NCI-H1436 treated with DMSO at 0.1 percent for 48 hours (cell line): ENCODE data around the gene UCN.
"Not testable (repeated sequence)": the region's sequence is repeated elsewhere in the genome, so short reads cannot be mapped to it uniquely, and the experiment has no call there.

ENCODE experiments used
- DNase-seq: peaks from one replicate; lab custom pipeline; 2025; lab: John Stamatoyannopoulos, UW

The UCN gene

GRCh38 chr2:27282892-27283291, 25.4 kb downstream of the UCN start:
- no peak for DNase-seq

- DNase-seq: no peak
Observed at GRCh38 chr2:27281855-27282559, 26.2 kb downstream of the UCN start, which contains the start of gene TRIM54. TRIM54 (plus strand) TSS chr2:27282429; CDS start chr2:27282732, 303 bp downstream.

DNA sequence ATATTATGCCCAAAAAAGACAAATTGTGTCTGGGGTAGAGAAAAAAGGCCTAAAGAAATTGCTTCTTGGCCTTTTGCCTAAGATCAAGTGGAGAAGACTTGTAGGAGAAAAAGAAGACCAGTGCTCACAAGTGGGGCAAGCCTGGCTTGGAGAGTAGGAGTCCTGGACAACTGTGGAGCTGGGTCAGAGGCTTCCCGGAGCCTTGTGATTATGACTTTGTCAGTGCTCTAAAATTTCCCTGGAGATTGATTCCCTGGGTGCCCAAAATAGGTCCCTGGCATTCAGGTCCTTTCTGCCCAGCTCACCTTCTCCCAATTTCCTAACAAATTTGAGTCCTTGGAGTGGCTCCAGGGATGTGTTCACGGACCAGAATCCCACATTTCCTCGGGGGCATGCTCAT, 26.8 kb downstream of the UCN start:
- DNase-seq: no peak

- no peak for DNase-seq
Observed at GRCh38 chr2:27280826-27281225, 27.4 kb downstream of the UCN start.

GRCh38 chr2:27278010-27278409, 30.2 kb downstream of the UCN start:
- DNase-seq: no peak

DNA sequence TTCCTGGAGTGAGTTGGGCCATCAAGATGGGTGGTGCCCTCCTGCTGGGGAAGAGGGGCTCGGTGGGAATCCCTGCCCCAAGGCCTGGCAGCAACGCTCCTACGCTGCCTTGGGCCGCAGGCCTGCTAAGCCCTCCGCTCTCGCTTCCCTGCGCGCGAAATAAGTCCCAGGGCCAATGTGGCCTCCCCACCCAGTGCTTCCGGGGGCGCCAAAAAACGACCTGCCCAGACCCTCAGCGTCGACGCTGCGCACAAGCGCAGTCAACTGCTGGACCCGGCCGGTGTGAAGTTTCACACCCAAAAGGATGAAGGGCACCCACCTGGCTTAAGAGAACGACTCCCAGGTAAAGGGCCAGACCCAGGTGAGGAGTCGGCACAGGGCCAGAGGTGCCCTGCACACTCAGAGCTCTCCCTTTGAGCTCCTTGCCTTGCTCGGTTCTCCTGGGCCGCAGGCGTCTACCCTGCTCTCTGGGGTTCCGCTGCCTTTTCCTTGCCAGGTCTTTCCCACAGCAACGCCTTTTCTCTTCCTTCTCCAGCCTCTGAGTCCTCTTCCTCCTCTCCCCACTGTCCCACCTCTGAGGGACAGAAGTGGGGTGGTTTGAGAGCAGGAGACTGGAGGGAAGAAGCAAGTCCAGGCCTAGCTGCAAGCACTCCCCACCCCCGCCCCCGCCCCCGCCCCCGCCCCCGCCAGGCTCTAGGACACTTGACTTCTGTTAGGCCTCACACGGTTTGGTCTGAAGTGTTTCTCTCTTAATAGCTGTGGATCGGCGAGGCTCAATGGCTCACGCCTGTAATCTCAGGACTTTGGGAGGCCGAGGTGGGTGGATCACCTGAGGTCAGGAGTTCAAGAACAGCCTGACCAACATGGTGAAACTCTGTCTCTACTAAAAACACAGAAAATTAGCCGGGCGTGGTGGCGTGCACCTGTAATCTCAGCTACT, 32.8 kb downstream of the UCN start, which contains the start of gene DNAJC5G:
DNAJC5G (plus strand) TSS at position 223 of the 940 bp plus-strand sequence. CDS start 1,296 bp downstream, outside the sequence.
- no peak for DNase-seq

DNA sequence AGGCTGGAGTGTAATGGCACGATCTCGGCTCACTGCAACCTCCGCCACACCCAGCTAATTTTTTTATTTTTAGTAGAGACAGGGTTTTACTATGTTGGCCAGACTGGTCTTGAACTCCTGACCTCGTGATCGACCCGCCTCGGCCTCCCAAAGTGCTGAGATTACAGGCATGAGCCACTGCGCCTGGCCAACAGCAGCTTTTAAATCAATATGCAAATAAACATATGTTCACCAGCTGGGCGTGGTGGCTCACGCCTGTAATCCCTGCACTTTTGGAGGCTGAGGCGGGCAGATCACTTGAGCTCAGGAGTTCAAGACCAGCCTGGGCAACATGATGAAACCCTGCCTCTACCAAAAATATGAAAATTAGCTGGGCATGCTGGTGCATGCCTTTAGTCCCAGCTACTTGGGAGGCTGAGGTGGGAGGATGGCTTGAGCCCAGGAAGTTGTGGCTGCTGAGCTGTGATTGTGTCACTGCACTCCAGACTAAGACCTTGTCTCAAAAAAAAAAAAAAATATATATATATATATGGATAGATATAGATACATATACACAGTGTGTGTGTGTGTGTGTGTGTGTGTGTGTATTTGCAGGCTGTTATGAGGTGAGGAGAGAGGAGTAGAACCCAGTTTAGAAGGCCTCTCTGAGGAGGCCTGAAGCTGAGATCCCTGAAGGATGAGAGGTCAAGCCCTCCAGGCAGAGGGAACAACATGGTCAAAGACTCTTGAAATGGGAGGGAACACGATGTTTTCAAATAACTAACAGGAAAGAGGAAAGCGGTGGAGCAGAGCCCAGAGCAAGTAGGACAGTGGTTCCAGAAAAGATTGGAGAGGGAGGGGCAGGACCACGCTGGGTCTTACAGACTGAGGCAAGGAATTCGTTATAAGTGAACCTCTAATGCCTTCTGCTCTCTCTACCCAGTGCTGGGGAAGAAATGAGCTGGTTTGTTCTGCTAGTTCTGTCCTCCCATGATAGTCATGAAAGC, 35.4 kb downstream of the UCN start:
- not testable (repeated sequence) for DNase-seq

GRCh38 chr2:27271631-27272340, 36.5 kb downstream of the UCN start:
- DNase-seq: no peak

DNA sequence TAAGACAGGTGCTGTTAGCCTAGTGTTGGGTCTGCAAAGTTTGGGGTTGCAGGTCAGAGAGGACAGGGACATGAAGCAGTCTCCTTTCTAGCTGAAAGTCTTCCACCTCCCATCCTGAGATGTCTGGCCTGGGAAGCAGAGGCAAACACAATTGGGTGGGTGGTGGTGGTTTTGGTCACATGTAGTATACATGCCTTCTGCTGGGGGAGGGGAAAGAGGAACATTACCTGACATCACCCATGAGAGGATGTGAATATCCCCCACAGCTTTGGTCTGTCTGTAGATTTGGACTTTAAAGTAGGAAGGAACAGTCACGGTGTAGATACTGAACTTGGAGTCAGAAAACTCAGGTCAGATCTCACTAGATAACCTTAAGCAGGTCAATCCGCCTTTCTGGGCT, 37.6 kb downstream of the UCN start:
- no peak for DNase-seq

GRCh38 chr2:27270131-27270530, 38.1 kb downstream of the UCN start:
- DNase-seq: no peak

GRCh38 chr2:27268296-27268695, 39.9 kb downstream of the UCN start:
- not testable (repeated sequence) for DNase-seq

DNA sequence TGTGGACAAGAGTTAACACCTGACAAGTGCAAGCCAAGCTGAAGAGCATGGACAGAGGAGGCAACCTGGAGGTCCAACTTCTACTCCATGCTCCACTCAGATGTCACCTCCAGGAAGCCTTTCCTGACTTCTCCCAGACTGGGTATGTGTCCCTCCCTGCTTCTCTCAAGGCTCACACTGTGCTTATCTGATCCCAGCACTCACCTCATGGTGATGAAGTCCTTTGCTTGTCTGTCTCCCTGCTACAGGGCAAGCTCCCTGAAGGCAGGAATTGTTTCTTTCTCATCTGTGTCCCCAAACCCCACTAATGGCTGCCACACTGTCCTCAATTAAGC, 42.7 kb downstream of the UCN start:
- no peak for DNase-seq

DNA sequence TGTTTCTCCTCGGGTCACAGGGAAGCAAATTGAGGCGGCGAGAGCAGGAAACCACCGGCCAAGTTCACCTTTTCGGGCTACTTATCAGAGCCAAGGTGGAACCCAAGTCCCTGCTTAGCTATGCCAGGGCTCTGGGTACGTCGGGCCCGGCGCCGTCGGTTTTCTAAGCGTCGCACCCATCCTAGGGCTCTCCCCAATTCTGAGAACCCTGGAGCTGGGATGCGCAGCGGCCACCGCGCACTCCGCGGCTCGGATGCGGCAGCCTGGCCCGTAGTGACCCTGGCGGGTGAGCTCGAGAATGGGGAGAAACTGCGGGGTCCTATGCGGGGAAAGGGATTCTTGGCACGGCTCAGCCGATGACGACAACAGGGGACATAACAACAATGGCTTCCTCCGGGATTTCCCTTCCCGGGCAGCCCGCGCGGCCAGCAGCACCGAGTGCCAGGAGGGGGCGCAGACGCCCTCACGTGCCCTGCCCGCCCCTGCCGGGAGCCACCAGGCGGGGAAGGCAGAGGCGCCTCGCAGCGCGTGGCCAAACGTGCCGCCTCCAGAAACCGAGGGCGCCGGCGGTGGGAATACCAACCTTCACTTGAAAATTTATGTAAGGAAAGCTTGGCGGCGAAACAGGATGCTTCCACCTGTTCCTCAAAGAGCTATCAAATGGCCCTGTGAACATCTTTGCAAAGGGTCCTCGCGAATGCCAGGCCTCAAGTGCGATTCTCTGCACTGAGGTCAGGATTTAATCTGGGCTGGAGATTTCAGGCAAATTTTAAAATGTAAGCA, 43.3 kb downstream of the UCN start:
- DNase-seq: peak; percentile 5

DNA sequence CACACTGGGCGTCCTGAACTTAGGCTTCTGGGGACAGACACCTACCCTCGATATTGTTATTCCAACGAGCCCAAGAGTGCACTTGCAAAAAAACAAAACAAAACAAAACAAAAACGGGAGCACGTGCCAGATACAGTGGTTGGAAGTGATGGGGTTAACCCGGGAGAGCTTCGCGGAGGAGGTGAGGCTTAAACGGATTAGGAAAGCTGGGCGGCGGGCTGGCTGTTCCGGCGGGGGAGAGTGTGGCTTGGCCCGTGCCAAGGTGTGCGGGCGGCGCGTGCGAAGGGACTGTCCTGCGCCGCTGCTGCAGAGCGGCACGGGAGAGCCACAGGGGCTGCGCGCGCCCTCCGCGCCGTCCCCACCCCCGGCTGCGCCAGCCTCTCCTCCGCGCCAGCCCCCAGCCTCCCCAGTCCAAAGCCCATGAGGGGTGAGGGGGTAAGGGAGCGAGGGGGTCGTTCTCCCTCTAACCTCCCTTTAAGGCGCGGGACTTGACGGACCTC, 43.9 kb downstream of the UCN start:
- no peak for DNase-seq

- no peak for DNase-seq
Observed at GRCh38 chr2:27263287-27264252, 44.7 kb downstream of the UCN start.

DNA sequence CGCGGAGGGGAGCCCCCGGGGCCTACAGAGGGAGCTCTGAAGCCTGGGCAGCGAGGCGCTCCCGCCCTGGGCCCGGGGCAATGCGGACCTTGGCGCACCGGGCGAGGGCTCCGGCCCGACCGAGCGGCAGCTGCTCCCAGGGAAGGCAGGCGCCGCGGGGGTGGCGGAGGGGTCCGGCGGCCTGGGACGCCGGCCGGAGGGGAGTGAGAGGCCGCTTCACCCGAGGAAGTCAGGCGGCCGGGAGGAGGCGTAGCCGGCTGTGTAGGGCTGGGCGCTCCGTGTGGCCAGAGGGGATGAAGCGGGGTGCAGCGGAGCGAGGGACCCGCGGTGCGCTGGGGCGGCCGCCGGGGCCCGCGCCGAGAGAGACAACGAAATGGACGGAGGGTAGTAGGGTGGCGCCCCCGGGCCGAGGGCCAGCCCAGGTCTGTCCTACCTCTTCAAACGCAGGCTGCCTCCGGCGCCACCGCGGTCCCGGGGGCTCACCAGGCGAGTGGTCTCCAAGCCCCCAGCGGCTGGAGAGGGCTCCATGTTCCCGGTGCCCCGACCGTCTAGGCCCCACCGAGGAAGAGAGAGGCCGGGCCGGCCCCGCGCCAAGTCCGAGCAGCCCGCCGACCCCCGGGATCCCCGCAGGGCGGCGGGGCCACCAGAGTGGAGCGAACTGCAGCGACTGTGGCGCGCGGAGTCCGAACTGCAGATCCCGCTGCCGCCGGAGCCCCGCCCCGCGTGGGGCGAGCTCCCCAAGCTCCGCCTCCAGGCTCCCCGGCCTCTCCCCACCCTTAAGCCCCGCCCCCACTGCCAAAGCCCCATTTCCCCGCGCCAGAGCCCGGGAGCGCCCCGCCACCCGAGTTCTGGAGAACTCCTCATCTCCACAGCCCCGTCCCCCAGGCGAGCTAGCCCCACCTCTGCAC, 45.6 kb downstream of the UCN start, which contains the start of gene SLC30A3:
SLC30A3 (minus strand) TSS at position 669 of the 908 bp plus-strand sequence; CDS start at position 528, 141 bp downstream.
- no peak for DNase-seq

DNA sequence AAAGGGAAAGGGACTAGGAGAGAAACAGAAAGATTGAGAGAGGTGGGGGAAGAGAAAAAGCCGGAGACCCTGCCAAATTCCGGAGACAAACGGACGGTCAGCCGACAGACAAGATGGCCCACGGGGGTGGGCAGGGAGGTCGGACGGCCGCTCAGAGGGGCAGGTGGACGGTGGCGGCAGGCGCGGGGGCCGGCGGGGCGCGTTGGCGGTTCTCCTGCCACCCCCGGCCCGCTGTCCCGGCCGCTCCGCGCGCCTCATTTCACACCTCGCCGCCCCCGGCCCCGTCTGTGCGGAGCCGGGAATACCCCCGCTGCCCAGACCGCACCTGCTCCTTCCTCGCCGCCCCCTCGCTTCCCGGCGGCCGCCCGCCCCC, 46.3 kb downstream of the UCN start:
- DNase-seq: no peak
